ENCODE results near the gene PHACTR2. TPM values are rescaled to one million over a fixed set of nuclear protein-coding genes. Genes with fewer than 3 reads are reported as not detected.
"Not testable (repeated sequence)": the region's sequence is repeated elsewhere in the genome, so short reads cannot be mapped to it uniquely, and the experiment has no call there.

PHACTR2 gene
- total RNA-seq, 1 donor from 2014 or later, result 110 TPM

DNA sequence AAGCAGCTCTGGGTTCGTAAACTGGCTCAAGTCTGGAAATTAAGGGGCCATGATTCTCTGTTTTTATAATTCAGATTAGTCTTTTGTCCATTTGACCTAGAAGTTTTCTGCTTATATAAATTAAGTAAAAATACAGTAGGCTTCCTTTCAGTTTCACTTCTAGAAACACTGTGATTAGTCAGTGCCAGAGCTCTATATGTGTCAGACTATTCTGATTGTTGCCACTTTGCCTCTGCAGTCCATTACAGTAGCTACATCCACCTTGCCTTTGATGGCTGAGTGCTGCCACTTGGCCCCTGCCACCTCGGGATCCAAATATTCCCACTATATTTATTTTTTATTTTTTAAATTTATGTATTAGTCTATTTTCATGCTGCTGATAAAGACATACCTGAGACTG is 194.4 kb downstream of the PHACTR2 start:
- H3K4me3 Mint-ChIP-seq (ENCODE audit: unreplicated experiment), result no peak overlapping the region
- TF ChIP-seq, protein P1, sequence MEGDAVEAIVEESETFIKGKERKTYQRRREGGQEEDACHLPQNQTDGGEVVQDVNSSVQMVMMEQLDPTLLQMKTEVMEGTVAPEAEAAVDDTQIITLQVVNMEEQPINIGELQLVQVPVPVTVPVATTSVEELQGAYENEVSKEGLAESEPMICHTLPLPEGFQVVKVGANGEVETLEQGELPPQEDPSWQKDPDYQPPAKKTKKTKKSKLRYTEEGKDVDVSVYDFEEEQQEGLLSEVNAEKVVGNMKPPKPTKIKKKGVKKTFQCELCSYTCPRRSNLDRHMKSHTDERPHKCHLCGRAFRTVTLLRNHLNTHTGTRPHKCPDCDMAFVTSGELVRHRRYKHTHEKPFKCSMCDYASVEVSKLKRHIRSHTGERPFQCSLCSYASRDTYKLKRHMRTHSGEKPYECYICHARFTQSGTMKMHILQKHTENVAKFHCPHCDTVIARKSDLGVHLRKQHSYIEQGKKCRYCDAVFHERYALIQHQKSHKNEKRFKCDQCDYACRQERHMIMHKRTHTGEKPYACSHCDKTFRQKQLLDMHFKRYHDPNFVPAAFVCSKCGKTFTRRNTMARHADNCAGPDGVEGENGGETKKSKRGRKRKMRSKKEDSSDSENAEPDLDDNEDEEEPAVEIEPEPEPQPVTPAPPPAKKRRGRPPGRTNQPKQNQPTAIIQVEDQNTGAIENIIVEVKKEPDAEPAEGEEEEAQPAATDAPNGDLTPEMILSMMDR (IDR thresholded peaks at IDR 0.05), result no peak
- peaks cover 10% of the 10 kb centered on the region for H3K36me3 Mint-ChIP-seq (ENCODE audit: low read depth)
- H3K27ac Mint-ChIP-seq (ENCODE audit: unreplicated experiment), result no peak overlapping the region
- DNase-seq (ENCODE audit: low spot score), result no peak
- no peaks in the 10 kb centered on the region for H3K4me1 Mint-ChIP-seq (ENCODE audit: low read depth)
- H3K9me3 Mint-ChIP-seq (ENCODE audit: low read depth), result peaks cover 37% of the 10 kb centered on the region
- H3K27me3 Mint-ChIP-seq (ENCODE audit: low read depth), result no peaks in the 10 kb centered on the region

DNA sequence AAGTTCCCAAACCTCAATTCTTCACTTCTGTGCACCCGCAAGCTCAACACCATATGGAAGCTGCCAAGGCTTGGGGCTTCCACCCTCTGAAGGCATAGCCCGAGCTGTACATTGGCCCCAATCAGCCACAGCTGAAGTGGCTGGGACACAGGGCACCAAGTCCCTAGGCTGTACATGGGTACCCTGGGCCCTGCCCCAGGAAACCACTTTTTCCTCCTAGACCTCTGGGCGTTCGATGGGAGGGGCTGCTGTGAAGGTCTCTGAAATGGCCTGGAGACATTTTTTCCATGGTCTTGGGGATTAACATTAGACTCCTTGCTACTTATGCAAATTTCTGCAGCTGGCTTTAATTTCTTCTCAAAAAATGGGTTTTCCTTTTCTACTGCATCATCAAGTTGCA is 195.8 kb downstream of the PHACTR2 start:
- not testable (repeated sequence) for H3K27me3 Mint-ChIP-seq (ENCODE audit: low read depth); H3K4me3 Mint-ChIP-seq (ENCODE audit: unreplicated experiment); H3K27ac Mint-ChIP-seq (ENCODE audit: unreplicated experiment); H3K4me1 Mint-ChIP-seq (ENCODE audit: low read depth); DNase-seq (ENCODE audit: low spot score)
- peaks cover 41% of the 10 kb centered on the region for H3K9me3 Mint-ChIP-seq (ENCODE audit: low read depth)
- peaks cover 11% of the 10 kb centered on the region for H3K36me3 Mint-ChIP-seq (ENCODE audit: low read depth)

DNA sequence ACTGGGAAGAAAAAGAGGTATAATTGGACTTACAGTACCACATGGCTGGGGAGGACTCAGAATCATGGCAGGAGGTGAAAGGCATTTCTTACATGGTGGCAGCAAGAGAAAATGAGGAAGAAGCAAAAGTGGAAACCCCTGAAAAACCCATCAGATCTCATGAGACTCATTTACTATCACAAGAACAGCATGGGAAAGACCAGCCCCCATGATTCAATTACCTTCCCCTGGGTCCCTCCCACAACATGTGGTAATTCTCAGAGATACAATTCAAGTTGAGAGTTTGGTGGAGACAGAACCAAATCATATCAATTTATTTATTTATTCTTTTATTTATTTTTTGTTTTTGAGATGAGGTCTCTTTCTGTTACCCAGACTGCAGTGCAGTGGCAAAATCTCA is 196.7 kb downstream of the PHACTR2 start:
- H3K27ac Mint-ChIP-seq (ENCODE audit: unreplicated experiment); H3K27me3 Mint-ChIP-seq (ENCODE audit: low read depth); H3K4me1 Mint-ChIP-seq (ENCODE audit: low read depth); DNase-seq (ENCODE audit: low spot score); H3K4me3 Mint-ChIP-seq (ENCODE audit: unreplicated experiment): not testable (repeated sequence)
- H3K9me3 Mint-ChIP-seq (ENCODE audit: low read depth), result peaks cover 42% of the 10 kb centered on the region
- H3K36me3 Mint-ChIP-seq (ENCODE audit: low read depth), result peaks cover 14% of the 10 kb centered on the region

DNA sequence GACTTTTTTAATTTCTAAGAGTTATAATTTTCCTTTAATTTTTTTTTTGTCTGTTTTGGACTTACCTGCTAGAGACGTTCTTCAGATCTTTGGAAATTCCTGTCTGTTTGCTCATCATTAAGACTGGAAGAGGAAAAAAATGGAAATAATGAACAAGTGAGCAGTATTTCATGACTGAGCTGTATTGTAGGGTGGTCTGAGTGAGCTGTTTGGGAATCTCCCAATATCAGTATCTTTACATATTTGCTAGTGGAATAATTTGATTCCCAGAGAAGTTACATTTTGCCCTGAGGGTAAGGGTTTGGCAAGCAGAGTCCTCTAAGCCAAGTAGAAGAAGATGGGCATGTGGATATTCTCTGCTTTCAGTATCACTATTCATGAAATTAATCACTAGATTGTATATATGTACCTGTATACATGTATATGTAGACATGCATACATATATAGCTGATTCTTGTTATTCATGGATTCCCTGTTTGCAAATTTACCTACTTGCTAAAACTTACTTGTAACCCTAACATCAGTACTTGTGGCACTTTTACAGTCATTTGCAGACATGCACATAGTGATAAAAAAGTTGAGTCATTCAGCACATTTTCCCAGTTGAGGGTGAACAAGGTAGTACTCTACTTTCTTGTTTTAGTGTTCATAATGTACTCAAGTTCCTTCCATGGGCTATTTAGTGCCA is 200.0 kb downstream of the PHACTR2 start:
- Mint-ChIP-seq H3K27me3 (ENCODE audit: low read depth) (no peaks in the 10 kb centered on the region), H3K4me3 (ENCODE audit: unreplicated experiment) (no peak overlapping the region), H3K4me1 (ENCODE audit: low read depth) (no peaks in the 10 kb centered on the region), H3K36me3 (ENCODE audit: low read depth) (peaks cover 14% of the 10 kb centered on the region), H3K27ac (ENCODE audit: unreplicated experiment) (no peak overlapping the region), H3K9me3 (ENCODE audit: low read depth) (peaks cover 39% of the 10 kb centered on the region)
- TF ChIP-seq, protein P1 (IDR thresholded peaks at IDR 0.05), result no peak
- no peak for DNase-seq (ENCODE audit: low spot score)

DNA sequence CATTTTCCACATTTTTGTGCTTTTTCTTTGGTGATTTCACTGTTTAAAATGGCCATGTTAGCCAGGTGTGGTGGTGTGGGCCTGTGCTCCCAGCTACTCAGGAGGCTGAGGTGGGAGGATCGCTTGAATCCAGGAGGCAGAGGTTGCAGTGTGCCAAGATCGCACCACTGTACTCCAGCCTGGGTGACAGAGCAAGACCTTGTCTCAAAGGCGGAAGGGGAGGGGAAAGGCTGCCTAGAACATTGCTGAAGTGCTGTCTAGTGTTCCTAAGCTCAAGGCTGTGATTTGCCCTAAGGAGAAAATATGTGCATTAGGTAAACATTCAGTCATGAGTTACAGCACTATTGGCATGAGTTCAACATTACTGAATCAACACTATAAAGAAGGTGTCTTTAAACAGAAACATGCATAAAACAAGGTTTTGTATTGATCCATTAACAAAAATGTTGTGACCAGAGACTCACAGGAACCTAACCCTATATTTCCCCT is 200.6 kb downstream of the PHACTR2 start:
- peaks cover 14% of the 10 kb centered on the region for H3K36me3 Mint-ChIP-seq (ENCODE audit: low read depth)
- H3K9me3 Mint-ChIP-seq (ENCODE audit: low read depth), result peaks cover 39% of the 10 kb centered on the region
- no peaks in the 10 kb centered on the region for H3K4me1 Mint-ChIP-seq (ENCODE audit: low read depth)
- no peak overlapping the region for H3K27ac Mint-ChIP-seq (ENCODE audit: unreplicated experiment)
- no peaks in the 10 kb centered on the region for H3K27me3 Mint-ChIP-seq (ENCODE audit: low read depth)
- no peak for DNase-seq (ENCODE audit: low spot score)
- TF ChIP-seq, protein P1 (IDR thresholded peaks at IDR 0.05), result no peak
- no peak overlapping the region for H3K4me3 Mint-ChIP-seq (ENCODE audit: unreplicated experiment)

DNA sequence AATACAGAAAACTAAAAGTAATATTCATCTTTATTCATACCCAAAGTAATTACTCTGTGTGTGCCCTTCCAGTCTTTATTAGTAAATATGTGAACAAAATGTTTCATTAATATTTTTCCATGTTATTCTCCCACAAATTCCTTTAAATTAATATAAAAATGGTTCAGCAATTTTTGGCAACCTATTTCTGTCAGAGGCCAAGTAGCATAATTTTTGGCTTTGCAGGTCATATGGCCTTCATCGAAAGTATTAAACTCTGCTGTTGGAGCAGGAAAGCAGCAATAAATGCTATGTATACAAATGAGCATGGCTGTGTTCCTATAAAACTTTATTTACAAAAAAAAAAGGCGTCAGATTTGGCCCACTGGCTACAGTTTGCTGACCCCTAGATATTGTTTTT is 202.6 kb downstream of the PHACTR2 start:
- peaks cover 26% of the 10 kb centered on the region for H3K9me3 Mint-ChIP-seq (ENCODE audit: low read depth)
- H3K4me3 Mint-ChIP-seq (ENCODE audit: unreplicated experiment), result no peak overlapping the region
- no peaks in the 10 kb centered on the region for H3K27me3 Mint-ChIP-seq (ENCODE audit: low read depth)

More for the DNA sequence above, 202.6 kb downstream of the PHACTR2 start:
- no peak overlapping the region for H3K27ac Mint-ChIP-seq (ENCODE audit: unreplicated experiment)
- no peaks in the 10 kb centered on the region for H3K4me1 Mint-ChIP-seq (ENCODE audit: low read depth)
- peaks cover 8% of the 10 kb centered on the region for H3K36me3 Mint-ChIP-seq (ENCODE audit: low read depth)
- DNase-seq (ENCODE audit: low spot score), result no peak
- TF ChIP-seq, protein P1 (IDR thresholded peaks at IDR 0.05), result no peak

Other genes starting within 250 kb of the PHACTR2 start
- gene ADAT2, start 227.3 kb upstream of the PHACTR2 start, total RNA-seq, result 3.0 to 5.4 TPM (median 4.8 TPM) in 3 replicates
- gene PEX3, start 227.2 kb upstream of the PHACTR2 start, total RNA-seq, result 13.0 to 22.7 TPM (median 13.2 TPM) in 3 replicates
- gene FUCA2, start 166.2 kb upstream of the PHACTR2 start, total RNA-seq, result 52.4 to 57.6 TPM (median 54.4 TPM) in 3 replicates
- 15.0 to 22.6 TPM (median 15.4 TPM) in 3 replicates for gene LTV1, start 165.4 kb downstream of the PHACTR2 start, total RNA-seq
- gene ZC2HC1B, start 186.5 kb downstream of the PHACTR2 start, total RNA-seq, result 0.46 TPM in 1 of 3 replicates, not detected in the others